Fibroblast of skin of scalp (primary cell): ENCODE measurements around the gene KAT6B.

ENCODE experiments used
- DNase-seq: peaks from one replicate; pipeline ENCODE4 v3.0.0-alpha.2; 2013

The KAT6B gene

GRCh38 chr10:74991435-74991834 is 165.0 kb downstream of the KAT6B start:
- no peak for DNase-seq

DNA sequence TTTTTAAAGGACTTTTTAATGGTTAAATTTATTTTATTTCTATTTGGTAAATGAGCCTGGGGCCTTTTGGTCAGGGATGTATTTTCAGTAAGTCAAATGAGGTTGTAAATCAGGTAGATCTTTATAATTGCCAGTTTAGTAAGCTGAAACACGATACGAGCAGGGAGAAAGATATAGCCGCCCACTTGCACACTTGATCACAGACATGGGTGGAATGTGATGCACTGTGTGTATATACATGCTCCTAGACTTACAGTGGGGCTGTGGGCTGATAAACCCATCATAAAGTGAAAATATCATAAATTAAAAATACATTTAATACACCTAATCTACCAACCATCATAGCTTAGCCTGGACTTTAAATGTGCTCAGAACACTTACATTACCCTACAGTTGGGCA is 165.7 kb downstream of the KAT6B start:
- DNase-seq: no peak

- no peak for DNase-seq
Measured at GRCh38 chr10:74993649-74994048, 167.2 kb downstream of the KAT6B start.

DNA sequence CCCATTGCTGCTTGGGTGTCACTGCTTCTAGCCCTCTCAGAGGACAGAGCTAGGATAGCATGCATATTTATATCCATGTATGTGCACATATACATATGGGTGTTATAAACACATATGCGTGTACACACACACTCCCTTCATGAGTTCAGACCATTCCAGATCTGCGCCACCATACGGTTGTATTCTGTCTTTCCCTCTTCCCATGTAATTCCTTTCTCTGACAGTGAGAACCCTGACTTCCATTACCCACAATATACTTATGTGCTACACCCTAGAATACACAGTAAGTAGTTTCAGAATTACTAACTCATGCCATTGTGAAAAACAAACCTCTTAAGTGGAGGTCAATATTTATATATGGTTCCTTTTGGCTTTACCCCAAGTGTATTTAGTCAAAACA is 168.5 kb downstream of the KAT6B start:
- no peak for DNase-seq

DNA sequence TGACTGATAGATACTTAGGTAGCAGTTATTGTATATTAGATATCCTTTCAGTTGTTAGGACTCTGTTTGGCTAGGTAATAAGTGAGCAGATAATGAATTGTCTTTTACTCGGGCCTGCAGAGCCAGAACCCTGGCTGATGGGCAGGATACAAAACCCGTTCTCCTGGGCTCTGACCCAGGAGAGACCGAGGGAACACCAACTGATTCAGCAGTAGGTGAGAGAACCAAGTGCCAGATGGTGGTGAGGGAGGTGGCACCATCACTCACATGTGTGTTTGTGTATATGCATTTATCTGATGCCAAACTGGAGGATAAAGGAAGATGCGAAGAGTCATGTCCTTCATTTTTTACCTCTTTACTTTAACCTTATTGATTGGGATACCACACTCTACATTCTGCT is 169.4 kb downstream of the KAT6B start:
- no peak for DNase-seq

- DNase-seq: no peak
Measured at GRCh38 chr10:74997163-74997562, 170.8 kb downstream of the KAT6B start.

- no peak for DNase-seq
Measured at GRCh38 chr10:75000748-75001321, 174.4 kb downstream of the KAT6B start.

DNA sequence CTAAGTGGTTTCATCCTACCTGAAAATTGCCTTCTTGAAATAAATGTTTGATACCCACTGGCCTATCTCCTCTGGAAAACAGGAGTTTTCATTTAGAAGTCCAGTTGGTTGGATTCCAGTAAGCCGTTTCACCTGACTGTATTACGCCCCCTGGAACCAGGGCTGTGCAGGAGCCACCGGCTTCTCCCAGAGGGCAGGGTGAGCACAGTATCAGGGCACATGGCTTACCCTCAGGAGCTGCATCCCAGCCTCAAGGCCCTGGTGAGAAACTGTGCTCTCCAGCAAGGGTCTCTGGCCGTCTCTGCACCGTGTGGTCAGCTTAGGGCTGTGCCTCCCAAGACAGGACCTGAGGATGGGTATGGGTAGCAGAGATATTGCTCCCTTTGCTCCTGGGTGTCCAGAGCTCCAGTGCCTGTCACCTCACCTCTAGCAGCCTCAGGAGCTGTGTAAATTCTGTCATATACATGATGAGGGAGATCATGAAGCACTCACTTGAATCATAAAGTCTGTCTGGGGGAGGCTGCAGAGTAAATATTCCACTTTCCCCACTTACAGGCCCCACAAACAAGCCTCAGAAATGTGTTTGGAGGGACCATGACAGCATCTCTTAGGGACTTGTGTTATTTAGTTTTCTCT is 175.4 kb downstream of the KAT6B start:
- no peak for DNase-seq

GRCh38 chr10:75002351-75002725 is 175.9 kb downstream of the KAT6B start:
- DNase-seq: no peak

DNA sequence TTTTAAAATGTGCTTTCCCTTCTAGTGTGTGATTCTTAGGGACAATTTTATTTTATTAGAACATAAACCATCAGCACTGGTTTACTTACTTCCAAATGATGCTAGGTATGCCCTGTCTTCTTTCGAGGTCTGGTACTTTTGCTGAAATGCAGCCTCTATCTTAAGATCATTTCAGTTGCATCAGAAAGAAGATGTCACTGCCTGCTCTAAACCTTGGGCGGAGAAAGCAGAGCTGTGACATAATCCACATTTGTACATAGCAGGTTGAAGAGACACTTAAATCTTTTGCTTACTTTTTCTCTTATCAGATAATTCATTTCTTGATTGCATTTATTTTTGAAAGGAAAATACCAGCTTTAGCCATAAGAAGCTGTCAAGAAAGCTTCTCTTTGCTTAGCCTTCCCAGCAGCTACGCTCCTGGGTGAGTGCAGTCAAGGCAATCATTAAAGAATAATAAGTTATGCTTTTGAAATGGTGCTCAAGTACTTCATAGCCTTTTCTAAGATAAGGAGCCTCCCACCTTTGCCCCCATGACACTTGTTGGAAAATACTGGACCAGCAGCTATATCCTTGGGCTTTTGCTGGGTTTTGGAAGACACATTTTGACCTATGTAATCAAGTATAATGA is 176.7 kb downstream of the KAT6B start:
- no peak for DNase-seq

GRCh38 chr10:75003891-75004290 is 177.5 kb downstream of the KAT6B start:
- no peak for DNase-seq

- DNase-seq: no peak
Measured at GRCh38 chr10:75007646-75008045, 181.2 kb downstream of the KAT6B start.

DNA sequence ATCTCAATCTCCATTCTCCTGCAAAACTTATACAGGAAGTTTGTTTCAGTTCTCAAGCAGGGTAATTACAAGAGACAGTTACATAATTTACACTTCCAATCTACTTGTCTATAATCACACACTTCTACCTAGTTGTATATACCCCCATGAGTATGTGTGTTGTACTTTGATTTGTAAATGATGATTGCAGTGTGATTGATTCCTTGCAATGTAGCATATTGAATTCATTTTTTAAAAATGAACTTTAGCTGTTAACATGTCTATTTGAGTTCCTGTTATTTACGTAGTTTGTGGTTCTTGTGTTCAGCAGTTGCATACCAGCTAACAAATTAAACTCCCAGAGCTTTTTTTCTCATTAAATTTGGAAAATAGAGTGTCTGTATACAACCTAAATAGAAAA is 182.6 kb downstream of the KAT6B start:
- no peak for DNase-seq

DNA sequence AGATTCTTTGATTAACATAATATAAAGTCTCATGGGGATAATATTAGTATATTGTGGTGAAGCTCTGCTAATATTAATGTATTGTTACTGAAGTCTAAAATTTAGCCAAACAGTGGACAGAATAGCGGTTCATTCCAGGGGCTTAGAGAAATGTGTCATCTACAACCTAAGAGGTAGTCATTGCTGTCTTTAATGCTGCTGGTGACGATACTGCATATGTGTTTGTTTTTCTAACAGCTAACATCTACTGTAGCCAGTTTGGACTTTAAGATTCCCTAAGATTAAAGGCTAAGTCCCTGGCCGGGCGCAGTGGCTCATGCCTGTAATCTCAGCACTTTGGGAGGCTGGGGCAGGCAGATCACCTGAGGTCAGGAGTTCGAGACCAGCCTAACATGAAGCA is 183.0 kb downstream of the KAT6B start:
- DNase-seq: no peak

DNA sequence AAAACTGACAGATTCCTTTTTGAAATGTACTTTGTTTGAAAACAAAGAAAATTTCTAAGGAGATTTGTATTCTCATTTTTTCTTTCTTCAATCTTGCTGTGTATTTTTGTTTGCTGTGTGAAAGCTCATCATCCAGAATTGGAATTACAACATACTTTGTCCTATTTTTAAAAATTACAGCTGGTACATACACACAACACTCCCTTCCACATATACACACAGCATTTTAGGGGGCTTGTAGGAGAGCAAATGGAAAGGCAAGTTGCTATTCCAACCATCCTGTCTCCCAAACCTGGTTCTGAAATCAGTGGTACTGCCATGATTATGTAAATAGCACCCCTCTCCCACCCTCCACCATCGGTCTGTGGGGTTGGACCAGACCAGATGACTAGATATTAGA is 184.0 kb downstream of the KAT6B start:
- DNase-seq: no peak

- DNase-seq: no peak
Measured at GRCh38 chr10:75011221-75011620, 184.8 kb downstream of the KAT6B start.

DNA sequence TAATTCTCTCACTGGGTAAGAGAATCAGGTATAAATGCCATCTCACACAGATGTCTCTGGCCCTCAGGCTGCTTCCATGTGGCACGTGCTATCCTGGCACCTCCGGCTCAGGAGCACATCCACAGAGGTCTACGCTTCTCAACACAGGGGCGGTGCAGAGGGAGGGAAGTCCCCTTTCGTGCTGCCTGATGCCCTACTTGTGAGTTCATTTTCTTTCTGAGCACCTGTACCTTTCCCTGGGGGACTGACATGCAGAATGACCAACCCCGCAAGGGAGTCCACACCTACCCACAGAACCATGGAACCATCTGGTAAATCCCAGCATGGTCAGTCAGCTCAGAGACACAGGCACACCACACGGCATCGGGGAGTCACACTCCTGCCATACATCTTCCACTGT is 186.1 kb downstream of the KAT6B start:
- DNase-seq: no peak

GRCh38 chr10:75013007-75013406 is 186.6 kb downstream of the KAT6B start:
- no peak for DNase-seq

- no peak for DNase-seq
Measured at GRCh38 chr10:75013522-75013921, 187.1 kb downstream of the KAT6B start.

DNA sequence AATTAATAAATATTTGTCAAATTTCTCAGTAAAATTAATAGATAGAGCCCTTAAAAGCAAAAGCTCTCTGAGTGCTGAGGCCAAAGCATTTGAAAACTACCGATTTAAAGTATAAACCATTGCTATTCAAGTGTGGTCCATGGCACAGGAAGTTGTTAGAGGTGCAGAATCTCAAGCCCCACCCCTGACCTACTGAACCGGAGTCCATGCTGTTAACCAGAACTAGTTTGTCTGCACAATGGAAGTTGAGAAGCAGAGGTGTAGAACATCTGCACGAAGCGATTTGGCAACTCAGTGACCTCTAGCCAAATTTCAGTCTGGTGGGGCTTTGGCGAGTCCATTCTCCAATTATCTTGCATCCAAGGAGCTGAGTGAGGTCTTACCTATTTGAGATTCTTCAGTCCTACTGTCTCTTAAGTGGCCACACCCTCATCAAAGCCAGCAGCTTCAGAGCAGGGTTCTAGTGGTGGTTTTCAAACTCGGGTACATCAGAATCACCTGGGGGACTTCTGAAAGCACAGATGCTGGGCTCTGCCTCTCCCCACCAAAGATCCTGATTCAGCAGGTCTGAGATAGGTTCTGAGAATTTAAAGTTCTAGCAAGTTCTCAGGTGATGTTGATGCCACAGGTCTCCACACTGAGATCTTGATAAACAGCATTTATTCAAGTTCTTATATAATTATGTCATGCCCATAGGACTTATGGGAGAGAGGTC is 188.3 kb downstream of the KAT6B start:
- DNase-seq: no peak

GRCh38 chr10:75015442-75015841 is 189.0 kb downstream of the KAT6B start:
- DNase-seq: no peak

GRCh38 chr10:75016325-75016724 is 189.9 kb downstream of the KAT6B start:
- no peak for DNase-seq

- no peak for DNase-seq
Measured at GRCh38 chr10:75018251-75018650, 191.9 kb downstream of the KAT6B start.
